Mammary epithelial cell (primary cell): ENCODE data around the gene NPC2.

Experiments used
- CTCF ChIP-seq, 2 donors: IDR thresholded peaks in 1 of 2; conservative IDR thresholded peaks in 1 of 2; 2 replicates each; pipeline ENCODE4 v1.5.1; 2011 to 2012; ENCODE audit warnings: inconsistent platforms in 2 of 2, low read length in 2 of 2, mild to moderate bottlenecking in 2 of 2, control low read depth in 1 of 2, low read depth in 1 of 2; ENCODE audit not compliant: insufficient read depth in 1 of 2; ENCODE audit errors: extremely low read depth in 1 of 2
- EZH2 ChIP-seq: IDR thresholded peaks from 2 replicates; pipeline ENCODE4 v1.6.1; 2012; ENCODE audit warnings: low read length, inconsistent platforms, borderline replicate concordance

- TF ChIP-seq CTCF (conservative IDR thresholded peaks at IDR 0.05 in 1 of 2, IDR thresholded peaks at IDR 0.05 in 1 of 2; ENCODE audit: extremely low read depth in 1 of 2, insufficient read depth in 1 of 2, low read depth in 1 of 2, low read length in 2 of 2) (no peak), EZH2 (no peak)
Observed at GRCh38 chr14:74474376-74474775, 18.7 kb downstream of the NPC2 start.
